HG03095 (cell line): ENCODE data around the gene SESN1.

Source experiments
- ATAC-seq: cut with Tn5 transposase; IDR thresholded peaks from one replicate; pipeline ENCODE4 v1.9.1; 2021; ENCODE audit warnings: moderate library complexity; ENCODE audit not compliant: unreplicated experiment

Gene SESN1

DNA sequence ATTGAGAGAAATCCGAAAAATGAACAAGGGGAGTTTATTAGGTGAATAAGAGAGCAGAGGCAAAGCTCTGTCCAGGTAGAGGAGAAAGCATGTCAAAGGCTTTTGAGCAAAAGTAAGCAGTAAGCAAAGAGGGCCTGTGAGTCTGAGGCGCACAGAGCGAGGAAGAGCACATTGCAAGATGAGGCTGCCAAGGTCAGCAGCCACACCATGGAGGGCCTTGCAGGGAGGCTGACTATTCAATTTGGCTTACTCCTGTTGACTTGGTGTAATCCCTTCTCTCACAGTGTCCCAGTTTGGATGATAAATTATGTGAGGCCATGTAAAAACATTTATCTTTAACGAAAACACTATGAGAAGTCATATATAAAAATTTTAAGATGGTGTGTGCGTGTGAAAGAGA lies 32.4 kb downstream of the SESN1 start:
- no peak for ATAC-seq

DNA sequence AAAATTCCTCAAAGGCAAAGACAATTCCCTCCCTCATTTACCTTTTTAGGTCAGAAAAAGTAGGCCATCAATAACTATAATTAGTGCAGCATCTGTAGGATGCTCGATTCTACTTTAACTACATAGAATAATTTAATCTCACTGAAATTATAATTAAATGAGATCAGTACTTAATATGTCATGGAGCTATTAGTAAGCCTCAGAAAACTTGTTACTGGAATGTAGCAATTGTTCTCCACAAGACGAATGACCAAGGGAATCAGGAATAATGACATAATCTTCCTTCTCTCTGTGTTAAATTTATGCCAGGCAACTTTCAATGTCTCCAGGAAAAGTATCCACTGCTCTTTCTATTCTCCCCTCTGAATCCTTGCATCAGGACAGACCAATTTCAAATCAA lies 34.1 kb downstream of the SESN1 start:
- ATAC-seq: no peak

DNA sequence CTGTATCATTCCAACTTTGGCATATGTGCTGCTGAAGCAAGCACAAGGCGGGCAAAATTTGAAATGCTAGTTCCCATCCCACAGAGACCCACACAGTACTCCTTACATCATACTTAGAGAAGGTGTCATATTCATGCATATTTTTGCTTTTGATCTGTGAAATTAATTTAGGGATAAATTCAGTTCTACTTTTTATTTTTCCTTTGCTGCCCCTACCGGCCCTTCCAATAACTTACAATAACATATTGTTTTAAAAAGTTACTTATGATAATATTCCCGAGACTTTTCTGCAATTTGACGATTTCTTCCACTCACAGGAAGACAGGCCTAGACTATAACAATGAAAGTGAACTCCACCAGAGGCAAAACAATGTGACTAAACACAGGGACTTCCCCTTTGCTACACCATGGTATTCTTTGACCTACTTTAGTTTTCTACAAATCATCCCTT lies 35.0 kb downstream of the SESN1 start:
- no peak for ATAC-seq

DNA sequence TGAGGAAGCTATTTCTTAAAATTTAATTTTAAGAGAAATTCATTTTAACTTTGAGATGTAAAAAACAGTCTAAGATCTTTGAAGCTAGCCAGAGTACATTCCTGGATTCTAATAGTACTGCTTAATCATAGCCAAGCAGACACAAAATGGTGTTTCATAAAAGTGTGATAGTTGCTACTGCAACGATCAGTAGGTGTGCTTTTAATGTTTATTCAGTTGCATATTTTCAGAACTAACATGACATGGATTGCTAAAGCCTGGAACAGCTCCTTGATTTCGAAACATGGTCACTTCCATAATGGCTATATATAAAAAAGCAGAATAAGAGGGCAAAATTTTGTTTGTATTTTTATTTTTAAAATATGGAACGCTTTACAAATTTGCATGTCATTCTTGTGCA lies 35.5 kb downstream of the SESN1 start:
- ATAC-seq: no peak

DNA sequence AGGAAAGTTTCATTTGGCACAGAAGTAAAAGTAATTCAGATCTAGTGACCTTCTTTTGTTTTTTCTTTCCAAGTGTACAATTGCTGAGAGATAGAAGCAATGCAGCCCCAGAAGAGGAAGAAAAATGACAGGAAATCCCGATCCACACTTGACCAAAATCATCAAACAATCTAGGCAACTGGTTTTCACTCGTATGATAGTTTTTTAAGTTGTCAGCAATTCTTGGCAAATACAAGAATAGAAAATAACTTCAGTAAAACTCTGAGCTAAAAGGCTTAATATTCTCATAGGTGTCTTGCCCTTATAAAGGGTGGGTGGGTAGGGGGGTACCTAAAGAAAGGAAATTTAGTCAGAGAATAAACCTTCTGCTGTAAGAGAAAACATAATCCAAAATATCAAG lies 36.0 kb downstream of the SESN1 start:
- ATAC-seq: no peak

DNA sequence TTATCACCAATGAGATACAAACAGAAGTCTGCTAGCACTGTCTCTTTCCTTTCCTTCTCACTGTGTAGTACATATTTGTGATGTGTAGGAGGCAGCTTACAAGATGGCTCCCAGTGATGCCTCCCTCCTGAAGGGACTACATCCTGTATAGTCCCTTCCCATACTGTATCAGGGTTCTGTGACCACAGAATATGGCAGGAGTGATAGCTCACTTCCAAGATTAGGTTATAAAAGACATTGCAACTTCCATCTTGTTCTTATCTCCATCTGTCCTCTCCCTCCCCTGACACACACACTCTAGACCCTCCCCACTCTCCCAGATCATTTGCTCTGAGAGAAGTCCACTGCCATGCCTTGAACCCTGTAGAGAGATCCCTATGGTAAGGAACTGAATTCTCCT lies 38.0 kb downstream of the SESN1 start:
- ATAC-seq: no peak

DNA sequence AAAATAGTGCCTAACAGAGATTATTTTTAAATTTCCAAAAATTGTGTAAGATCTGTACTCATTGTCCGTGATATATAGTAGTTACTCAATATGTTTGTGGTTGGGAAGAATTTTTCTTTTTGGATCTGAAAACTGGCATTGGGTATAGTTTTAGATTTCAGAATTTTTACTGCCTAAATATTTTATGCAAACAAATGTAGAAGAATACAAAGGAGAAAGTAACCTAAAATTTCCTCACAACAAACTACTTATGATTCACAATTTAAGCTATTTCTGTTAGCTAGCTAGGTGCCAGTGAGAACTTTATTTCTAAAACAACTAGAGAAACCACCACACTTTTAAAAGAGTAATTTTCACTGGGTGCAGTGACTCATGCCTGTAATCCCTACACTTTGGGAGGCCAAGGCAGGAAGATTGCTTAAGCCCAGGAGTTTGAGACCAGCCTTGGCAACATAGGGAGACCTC lies 38.8 kb downstream of the SESN1 start:
- no peak for ATAC-seq

DNA sequence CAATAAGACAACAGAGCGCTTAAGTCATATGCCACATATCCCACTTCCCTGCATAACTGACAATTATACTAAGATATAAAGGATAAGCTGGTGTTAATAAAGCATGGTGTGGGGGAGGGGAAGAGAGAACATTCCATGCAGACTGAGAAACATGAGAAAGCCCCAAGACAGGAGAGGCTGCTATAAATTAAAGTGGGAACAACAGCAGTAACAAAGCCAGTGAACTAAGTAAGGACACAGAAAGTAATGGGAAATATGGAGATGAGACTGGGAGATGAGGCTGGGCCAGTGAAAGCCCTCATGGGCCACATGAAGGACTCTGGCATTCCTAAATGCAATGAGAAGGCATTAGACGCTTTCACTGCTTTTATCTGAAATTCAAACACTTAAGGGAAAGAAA lies 41.3 kb downstream of the SESN1 start:
- no peak for ATAC-seq

DNA sequence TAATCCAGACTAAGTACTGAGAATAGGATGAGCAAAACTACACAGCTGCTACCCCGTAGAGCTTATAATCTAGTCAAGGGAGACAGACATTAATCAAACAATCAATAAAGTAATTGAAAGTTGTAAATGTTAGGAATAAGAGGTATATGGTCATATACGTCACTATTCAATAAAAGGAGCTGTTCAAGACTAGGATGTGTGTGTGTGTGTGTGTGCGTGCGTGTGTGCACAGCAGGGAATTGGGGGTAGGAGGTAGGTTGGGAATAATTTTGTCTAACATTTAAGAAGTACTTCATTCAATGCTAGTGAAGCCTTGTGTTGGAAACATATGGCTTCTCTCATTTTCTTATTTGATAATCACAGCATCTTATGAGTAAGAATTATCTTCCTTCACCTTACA lies 41.8 kb downstream of the SESN1 start:
- no peak for ATAC-seq

DNA sequence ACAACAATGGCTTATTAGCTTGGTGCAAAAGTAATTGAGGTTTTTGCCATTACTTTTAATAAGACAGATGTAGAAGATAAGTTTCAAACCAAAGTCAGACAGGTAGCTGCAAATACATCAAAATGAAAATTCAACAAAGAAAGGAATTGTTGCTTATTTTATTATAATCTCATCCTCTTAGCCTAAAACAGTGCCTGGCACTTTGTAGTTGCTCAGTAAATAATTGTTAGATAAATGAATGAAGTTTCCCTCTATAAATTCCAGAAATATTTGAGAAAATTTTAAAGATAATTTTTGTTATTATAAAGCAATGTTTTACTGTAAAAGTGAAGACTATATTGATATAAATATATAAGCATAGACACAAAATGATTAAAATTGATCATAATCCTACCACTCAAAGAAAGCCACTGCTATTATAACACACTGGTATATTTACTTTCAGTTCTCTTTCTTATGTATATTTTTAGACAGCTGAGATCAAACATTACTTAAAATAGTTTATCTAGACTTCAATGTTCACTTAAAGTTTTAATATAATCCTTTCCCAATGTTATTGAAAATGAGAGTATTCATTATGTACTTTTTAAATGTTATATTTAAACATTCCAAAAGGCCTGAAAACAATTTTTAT lies 42.5 kb downstream of the SESN1 start:
- no peak for ATAC-seq

DNA sequence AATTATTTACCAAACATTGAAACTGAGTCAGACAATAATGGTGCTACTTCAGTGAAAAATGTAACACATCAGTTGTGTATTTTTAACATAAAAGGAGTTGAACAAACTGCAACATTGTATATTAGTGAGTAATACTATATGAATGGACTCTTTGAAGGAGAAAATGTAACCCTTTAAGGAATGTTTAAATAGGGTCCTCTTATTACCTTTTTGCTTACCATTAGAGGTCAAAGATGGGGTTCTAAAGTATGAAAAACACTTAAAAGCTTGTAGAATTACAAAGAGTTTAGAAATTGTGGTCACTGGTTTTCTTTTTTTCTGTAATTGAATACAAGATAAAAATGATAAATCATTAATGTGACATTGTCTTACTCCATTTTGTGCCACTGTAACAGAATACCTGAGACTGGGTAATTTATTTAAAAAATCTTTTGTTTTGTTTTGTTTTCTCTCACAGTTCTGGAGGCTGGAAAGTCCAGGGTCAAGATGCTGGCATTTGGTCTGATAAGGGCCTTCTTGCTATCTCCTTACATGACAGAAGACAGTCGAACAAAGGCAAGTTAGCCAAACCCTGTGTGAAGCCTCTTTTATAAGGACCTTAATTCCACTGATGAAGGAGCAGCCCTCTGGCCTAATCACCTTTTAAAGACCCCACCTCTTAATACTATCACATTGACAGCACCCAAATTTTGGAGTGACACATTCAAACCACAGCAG lies 43.2 kb downstream of the SESN1 start:
- ATAC-seq: no peak

DNA sequence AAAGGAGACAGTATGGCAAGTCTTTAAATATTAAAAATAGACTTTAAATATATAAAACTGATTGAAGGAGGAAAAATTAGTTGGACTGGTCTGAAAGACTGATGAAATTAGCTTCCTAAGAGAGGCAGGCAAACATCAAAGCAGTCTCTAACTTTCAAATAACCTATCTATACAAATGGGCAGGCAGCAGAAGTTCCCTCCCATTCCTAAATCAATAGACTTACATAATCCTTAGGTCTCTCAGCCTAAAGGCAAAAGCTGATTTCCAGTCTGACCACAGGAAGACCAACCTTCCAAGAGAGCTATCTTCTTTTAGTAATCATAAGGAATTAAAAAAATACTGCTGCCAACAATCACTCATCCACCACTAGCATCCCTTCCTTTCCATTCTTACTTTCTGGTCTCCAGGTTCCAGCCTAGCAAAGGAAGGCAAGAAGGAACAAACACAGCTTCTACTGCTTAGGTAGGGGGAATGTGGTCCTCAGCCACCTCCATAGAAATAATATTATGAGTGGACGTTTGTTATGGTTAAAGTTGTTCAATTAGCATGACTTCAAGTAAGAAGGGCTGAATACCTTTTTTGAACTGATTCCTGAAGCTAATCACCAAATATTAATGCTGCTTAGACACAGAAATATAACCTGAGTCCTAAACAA lies 44.1 kb downstream of the SESN1 start:
- ATAC-seq: no peak

DNA sequence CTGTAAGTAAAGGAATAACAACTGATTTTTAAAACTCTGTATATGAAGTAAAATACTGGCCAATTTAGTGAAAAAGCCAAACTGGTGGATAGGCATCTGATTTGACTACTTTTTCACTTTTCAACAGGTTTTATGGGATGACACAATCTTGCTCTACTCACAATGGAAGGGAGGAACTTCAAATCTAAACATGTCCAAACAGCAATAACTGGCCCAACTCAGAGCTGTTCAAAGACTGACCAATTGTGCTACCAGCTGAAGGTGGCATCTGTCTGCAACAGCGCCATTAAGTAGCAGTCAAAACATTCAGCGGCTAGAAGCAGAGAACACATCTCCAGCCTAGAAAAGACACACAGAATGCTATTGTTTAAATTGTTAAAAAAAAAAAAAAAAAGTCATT lies 44.6 kb downstream of the SESN1 start:
- ATAC-seq: no peak

DNA sequence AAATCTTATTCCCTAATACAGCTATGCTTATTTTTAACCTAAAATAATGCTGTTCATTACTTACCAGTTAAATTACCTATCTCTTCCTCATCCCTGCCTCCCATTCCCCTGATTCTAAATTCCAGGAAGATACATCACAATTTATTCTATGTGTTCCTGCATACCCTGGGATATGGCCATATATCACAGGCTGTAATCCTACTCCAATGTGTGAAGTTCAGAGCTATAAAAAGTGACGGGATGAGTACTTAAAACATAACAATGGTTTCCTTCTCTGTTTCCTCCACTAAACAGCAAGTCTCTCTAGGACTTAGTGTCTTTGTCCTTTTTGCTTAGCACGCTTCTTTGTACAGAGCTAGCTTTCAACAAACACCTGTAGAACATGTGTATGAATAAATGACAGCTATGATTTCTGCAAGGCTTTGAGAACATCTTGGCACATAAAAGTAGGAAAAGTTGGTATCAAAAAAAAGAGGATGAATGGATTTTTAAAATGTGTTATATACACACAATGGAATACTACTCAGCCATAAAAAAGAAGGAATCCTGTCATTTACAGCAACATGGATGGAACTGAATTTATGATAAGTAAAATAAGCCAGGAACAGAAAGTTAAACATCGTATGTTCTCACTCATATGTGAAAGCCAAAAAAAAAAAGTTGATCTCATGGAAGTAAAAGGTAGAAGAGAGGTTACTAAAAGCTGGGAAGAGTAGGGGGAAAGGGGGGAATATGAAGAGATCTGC lies 45.8 kb downstream of the SESN1 start:
- no peak for ATAC-seq

DNA sequence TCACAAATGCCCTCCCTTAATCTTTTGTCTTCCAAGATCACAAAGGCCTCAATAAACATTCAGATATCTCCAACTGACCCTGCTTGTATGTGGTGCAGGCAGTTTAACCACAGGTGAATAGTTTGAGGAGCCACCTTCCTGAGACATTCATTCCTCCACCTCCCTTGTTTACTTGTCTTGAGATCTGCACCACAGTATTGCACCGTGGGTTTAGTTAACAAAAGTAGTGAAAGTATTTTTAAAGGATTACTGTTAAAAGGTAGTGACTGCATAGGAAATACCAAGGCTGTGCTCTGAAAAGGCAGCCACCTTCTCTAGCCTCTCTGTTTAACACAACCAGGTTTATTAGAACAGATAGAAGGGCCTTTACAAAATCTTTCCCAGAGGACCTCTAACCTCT lies 46.5 kb downstream of the SESN1 start:
- ATAC-seq: no peak

DNA sequence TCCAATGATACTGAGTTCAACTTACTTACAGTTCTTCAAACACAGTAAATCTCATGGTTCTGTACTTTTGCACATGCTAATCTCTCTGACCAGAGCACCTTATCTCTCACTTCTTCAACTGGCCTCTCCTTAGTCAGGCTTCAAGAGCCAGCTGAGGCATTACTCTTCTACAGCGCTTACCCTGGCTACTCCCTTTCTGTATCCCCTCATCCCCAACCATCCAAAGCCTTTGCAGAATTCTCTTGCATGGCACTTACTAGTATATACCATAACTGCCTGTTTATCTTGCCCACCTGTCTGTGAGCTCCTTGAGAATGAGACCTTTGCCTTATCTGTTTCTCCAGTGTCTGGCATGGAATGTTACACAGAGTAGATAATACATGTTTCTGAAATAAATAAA lies 49.2 kb downstream of the SESN1 start:
- ATAC-seq: no peak

DNA sequence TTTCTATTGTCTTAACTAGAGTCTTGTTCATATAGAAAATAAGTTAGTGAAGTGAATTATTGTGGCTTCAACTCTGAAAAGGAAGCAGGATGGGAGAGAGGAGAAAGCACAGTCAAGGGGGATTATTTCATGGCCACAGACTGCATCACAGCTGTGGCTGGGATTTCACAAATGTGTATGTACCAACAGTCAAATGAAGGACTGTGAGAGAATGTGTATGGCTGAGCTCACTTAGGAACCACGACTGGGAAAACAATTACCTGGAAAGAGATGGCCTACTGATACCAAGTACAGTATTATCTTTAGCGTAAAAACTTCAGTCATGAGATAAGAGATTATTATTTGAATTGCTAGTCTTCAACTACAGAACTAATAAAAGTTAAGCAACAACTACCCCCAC lies 54.9 kb downstream of the SESN1 start:
- no peak for ATAC-seq

DNA sequence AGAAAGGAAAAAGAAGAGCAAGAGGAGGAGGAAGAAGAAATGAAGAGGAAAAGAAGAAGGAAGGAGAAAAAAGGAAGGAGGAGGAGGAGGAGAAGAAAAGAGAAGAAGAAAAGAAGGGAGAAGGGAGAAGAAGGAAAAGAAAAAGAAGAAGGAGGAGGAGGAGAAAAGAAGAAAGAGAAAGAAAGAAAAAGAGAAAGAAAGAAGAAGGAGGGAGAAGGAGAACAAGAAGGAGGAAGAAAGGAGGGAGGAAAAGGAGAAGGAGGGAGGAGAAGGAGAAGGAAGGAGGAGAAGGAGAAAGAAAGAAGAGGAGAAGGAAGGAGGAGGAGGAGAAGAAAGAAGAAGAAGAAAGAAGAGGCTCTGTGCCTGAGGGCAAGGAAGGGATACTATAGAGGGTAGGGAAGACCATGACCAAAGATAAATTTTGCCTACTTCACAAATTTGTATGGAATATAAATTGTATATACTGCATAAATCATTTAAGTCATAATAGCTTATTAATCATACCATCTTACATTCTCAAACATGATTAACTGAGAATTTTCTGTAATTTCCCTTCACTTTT lies 55.7 kb downstream of the SESN1 start:
- no peak for ATAC-seq

DNA sequence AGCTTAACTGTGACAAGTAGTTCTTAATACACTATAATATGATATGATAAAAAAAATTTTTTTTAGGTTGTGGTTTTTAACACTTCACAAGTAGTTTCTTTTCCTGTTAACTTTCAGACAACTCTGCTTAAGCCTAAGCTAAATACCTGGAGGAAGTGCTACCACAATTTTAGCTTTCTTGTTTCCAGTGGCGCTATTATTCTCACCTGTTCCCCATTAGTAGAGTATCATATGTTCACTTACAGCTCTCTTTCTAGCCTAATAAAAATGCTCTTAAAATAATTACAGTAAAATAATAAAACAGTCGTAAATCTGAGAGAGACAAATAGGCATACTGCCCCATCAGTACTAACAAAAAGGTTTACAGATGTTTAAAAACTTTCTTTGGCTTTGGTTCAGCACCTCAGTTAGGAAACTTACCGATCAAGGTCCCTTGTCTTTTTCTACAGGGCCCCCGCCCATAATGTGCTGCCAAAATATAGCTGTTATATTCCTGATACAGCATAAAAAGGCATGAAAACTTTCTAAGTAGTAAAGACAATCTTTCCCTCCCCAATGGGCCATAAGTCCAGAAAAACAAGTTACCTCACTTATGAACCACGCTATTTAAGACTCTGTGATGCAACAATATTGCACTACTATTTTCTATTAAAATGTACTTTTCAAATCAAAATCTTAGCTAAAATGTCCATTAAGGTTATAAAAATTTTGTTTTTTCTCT lies 57.9 kb downstream of the SESN1 start:
- ATAC-seq: no peak

DNA sequence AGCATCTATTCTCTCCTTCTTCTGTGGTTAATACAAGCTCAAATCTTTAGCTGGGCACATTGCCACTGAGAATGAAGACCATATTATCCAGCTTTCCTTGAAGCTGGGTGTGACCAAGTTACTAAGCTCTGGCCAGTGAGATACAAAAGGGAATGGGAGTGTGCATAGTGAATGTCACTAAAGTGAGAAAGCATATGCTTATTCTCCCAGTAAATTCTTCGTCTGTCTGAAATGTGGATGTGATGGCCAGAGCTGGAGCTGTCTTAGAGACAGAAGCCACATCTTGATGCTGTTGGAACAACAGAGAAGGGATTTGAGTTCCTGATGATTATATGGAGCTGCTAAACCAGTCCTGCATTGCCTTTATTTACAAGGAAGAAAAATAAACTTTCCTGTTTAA lies 60.1 kb downstream of the SESN1 start:
- ATAC-seq: no peak

DNA sequence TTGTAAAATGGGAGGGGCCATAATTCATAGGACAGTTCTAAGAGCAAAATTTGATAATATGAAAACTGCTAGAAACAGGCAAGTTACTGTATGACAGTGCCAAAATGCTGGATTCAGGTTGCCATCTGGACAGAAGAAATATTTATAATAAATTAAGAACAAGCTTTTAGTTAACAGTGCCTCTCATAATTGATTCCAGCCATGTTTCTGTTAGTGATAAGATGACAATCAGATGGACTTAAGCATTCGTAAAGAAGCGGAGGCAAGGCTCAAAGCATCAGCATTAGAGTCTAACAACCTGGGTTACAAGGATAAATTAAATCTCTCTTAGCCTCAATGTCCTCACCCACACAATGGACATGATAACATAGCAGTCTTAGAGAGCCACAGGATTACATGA lies 61.0 kb downstream of the SESN1 start:
- ATAC-seq: no peak
